Measurements from ENCODE around the gene ECEL1.

Gene ECEL1

DNA sequence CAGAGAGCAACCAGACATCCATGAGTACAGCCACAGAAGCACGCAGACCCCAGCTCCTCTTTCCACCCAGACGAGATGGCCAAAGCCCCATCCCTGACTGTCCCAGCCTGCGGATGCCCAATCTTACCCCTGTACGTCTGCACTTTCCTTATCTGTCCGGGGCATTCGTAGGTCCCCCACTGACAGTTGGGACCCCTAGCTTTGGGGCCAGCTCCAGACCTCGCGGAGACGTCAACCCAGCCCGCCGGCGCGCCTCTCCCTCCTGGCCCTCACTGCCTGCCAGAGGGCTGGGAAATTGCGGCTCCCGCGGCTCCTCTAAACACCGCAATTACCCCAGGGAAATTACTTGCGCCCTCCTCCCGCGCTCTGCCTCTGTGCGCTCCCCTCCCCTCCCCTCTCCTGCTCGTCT, 2.3 kb downstream of the ECEL1 start:
- no peak for DNase-seq

DNA sequence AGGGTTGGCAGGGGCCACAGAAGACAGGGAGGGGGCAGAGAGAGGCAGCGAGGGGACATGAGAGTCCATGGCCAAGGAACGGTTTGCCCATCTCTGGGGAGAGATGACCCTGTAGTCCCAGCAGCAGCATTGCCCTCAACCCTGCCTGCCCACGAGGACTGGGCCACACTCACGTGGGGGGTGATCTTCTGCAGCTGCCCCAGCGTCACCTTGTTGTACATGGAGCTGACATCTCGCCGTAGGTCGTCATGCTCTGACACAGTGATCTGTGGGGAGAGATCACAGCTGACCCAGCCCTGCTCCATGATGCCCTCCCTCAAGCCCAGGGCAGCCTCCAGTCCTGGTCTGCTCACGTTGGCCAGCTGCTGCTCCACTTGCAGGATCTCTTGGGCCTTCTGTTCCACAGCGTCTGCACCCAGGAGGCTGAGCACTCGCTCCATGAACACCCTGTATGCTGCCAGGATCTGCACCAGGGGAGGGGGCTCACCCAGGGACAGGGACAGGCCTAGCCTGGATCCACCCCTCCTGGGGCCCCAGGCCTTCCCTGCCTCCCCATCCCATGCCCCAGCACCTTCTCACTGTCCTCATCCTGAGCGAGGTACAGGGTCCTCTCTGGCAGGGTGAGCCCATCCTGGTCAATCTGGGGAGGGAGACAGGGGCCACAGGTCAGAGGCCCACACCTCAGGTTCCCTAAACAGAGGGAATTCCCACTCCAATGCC, 2.8 kb downstream of the ECEL1 start:
- no peak for DNase-seq

DNA sequence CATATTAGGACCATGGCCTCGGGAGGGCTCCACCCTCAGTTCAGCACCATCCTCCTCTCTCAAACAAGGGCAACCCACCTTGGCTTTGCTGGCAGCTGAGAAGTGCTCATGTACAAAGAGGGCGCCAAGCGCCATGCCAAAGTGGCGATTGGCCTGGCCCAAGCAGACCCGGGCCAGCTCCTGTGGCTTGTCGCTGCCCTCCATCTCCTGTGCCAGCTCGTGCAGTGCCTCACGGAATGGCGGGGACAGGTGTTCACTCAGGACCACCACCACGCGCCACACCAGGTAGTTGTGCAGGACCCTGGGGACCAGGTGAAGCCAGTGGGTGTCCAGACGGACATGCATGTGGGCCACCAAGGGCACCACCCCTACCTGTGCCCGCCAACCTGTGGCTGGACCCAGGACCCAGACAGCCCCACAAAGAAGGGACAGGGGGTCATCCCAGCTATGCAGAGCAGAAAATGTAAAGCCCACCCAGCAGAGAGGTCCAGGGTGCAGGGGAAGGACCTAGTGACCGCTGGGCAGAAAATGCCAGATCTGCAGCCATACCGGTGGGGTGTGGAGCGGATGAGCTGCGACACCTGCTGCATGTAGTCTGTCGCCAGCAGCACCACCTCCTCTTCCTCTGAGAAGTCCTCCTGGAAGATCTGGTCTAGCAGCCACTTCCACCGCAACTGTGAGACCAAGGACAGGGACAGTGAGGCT, 3.6 kb downstream of the ECEL1 start:
- no peak for DNase-seq

DNA sequence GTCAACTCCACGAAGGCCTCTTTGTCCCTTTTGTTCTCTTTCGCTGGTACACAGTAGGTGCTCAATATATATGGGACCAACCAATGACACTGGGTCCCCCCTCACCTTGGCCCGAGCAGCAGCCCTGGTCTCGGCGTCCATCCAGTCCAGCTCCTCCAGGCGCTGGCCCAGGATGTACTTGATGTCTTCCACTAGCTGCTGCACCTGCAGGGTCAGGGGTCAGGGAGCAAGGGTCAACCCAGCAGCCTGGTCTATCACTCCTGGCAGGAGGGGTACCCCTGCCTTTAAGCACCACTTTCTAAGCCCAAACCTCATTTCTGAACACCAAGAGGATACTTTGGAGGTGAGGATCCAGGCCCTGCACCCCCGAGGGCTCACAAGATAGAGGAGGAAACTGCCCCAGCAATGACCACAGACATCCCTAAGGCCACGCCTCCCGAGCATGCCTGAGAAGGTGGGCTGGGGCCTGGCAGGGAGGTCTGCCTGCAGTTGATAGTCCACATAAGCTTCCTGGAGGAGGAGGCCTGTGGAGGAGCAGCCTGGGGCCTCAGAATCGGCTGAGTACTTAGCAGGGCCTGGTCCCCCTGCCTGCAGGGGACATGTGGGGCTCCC, 4.2 kb downstream of the ECEL1 start:
- DNase-seq: no peak

DNA sequence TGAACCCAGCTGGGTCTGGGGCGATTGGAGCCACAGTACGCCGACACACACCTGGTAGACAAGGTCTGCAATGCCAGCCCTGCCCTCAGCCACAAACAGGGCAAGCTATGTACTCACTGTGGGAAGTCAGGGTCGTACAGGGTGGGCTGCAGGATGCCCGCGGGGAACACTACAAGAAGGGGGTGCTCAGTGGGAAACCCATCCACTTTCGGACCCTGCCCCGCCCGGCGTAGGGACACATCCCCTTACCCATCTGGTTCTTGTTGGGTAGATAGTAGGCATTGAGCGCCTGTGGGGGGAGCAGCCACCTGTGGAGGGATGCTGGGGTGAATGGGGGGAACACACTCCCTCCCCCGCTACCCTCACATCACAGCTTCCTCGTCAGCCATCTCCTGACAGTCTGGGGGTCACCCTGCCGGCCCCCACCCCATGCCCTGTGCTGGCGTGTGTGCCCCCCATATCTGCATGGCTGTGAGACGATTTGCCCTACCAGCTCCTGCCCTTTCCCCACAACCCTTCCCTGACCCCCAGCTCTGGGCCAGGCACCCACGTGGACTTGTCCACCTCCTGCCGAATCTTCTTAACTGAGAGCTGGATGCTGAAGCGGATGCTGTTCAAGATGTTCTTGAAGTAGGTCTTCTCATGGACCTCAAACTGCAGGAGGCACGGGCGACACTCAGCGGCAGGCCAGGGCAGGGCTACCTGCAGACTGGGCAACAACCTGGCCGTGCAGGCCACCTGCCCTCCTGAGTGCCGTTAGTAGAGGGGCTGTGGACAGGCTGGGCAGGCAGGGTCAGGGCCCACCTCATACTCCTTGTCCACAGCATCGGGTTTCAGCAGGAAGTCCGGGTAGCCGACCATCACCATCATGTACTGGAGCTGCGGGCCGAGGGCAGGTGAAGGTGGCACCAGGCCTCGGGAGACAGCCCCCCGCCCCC, 5.1 kb downstream of the ECEL1 start:
- no peak for DNase-seq

DNA sequence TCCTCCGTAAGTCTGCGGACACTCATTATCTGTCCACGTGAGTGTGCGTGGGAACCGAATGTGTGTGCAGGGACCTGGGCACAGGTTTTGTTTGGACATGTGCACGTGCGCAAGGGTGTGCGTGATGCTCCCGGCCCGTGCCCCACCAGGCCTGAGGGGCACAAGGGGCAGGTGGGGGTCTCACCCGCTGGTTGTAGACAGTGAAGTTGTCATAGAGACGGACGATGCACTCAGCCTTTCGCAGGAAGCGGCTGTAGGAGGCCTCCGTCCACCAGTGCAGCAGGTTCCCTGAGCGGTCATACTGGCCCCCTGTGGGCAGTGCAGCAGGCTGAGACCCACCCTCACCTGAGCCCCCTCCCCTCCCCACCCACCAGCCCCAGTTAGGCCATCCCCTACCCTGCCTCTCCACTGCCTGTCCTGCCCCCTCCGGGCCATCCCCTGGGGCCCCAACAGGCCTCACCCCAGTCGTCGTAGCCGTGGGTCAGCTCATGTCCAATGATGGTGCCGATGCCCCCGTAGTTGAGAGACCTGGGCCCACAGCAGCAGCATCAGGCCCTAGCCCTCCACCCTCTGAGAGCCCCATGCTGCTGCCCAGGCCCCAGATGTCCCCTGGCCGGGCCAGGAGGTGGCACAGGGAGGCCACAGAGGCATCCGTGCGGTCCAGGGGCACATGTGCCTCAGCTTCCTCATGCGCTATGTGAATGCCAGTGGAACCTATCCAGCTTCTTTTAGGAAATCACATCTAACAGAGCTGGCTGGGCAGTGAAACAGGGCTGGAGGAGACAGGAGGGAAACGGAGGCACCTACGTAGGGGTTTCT, 6.1 kb downstream of the ECEL1 start:
- no peak for DNase-seq

DNA sequence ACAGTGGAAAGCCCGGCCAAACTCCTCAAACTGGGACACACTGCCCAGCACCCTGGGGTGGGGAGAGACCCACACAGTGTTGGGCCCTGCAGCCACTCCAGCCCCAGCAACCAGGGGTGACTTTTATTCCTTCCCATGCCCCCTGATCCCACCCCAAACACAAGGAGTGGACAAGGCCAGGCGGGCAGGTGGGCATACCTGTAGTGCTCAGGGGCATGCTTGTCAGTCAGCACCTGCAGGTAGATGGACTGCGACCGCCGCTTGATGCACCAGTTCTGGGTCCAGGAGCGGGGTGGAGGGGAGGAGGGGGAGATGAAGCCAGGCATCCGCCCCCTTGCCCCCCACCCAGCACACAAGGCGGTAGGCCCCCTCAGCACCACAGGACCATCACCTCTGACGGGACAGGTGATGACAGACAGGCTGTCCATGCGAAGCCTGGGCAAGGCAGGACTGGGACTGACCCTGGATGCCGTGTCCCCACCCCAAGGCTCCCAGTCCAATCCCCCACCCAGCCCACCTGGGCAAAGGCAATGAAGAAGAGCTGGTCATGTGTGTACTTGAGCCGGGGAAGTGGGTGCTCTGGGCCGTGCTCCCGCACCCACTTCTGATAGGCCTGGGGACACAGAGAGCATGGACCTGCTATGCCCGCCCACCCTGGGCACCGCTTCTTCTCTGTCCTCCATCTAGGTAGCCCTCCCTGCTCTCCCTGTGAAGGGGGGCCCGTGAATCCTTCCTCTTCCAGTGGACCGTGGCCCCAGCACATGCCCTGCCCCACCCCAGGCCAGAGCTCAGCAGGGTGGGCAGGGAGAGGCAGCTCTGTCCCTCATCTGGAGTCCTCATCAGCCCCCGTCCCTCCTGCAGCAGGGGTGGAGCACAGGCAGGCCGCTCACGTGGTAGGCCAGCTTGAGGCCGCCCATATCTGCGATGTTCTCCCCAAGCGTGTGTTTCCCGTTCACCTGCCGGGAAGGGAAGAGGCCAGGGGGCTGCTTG, 7.1 kb downstream of the ECEL1 start:
- no peak for DNase-seq

DNA sequence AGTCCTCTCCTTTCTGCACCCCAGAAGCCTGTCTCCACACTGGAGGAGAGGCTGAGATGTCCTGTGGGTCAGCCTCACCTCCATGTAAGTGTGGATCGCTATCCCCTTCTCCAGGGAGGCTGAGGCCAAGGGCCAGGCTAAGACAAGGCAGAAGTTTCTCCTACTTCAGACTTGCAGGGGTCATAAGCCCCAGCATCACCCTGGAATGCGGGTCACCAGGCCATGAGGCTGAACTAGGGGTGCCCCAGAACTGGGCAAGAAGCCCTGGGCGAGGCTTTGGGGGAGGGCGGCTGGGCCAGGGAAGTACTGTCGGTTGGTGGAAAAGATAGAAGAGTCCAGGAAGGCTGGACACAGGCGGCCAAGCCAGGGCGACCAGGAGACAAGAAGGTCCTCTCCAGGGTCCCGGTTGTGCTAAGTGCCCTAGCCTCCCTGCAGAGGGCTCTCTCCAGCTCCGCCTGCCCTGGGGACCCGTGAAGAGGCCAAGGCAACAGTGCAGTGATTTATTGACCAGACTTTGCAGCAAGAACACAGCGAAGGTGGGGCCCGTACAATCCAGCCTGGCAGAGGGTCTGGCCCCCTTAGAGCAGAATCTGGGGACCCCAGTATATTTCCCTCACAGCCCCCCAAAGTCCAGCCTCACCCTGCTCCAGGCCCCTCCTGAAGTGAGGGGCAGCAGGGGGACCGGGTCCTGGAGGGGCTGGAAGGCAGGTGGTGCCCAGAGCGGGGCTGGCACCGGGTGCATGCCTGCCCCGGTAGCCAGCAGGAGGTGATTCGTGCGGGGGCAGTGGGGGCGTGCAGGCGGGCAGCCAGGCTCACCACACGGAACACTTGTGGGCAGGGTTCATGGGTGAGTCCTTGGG, 8.1 kb downstream of the ECEL1 start:
- no peak for DNase-seq

DNA sequence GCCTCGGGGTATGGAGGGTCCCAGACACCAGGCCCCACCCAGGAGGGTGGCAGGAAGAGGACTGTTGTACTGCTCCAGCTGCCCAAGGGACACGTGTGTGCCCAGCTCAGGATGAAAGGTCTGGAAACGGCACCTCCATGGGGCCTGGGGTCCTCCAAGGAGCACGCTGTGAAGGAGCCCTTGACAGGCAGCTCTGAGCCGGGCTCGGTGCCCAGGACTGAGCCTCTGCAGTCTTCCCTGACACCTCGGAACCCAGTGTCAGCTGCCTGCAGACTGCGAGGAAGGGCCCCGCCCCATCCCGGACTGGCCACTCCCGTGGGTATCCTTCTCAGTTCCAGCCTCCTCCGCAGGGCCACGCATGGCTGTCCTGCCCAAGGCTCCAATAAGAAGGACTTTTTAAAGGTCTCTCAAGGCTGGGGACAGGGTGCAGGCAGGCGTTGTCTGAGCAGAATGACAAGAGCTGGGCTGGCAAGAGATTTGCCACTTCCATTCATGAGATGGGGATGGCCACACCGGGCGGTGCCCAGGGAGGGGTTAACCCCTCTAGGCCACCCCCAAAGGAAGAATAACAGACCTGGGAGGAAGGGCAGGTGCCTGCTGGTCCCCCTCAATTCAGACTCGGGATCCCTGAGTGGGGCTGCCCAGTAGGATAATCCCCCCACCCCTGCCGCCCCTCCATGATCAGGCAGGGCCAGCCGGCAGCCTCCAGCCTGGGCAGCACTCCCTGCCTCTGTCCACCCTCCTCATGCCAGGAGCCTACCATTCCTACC, 8.9 kb downstream of the ECEL1 start:
- no peak for DNase-seq

DNA sequence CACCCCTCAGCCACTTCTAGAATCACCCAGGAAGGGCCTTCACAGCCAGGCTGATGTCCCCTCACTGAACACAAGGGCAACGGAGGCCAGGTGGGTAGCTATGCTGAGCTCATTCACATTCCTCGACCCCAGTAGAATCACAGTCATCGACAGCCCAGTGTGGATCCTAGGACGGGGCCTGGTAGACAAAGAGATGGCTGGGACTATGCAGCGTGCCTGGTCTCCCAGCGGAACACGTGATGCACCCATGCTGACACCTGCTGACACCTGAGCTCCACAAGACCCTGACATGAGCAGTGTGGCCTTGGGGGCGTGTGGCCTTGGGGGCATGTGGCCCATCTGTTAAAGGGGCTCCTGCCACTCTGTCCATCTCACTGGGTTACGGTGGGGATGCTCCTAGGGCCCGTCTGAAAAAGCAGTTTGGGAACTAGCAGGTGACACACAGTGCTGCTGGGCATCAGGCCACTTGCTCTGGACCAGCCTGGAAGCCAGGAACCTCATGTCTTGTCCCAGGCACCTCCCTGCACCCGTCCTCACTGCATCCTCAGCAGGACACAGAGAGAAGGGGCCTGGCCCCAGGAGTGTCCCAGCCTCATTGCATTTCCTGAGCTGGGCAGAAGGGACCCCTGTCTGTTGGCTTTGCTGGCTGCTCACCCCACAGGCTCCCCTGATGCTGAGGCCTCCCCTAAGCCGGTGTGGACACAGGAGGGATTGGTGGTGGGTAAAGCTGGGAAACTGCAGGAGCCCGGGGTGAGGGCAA, 9.7 kb downstream of the ECEL1 start:
- DNase-seq: no peak

DNA sequence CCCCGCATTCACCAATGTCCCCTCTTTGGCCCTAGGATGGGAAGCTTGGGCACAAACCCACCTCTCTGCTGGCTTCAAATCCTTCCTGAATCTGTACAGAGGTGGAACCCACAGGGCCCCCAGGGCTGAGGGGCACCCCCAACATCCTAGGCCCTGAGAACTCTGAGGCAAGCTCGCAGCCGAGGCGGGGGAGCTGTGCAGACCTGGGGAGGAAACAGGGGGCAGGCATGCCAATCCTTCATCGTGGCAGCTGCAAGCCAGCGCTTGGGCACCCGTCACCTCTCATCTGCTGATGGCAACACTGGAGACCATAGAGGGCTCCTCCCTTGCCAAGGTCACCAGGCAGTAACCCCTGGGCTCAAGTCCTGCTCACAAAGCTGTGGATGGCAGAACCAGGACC, 10.8 kb downstream of the ECEL1 start:
- DNase-seq: no peak

DNA sequence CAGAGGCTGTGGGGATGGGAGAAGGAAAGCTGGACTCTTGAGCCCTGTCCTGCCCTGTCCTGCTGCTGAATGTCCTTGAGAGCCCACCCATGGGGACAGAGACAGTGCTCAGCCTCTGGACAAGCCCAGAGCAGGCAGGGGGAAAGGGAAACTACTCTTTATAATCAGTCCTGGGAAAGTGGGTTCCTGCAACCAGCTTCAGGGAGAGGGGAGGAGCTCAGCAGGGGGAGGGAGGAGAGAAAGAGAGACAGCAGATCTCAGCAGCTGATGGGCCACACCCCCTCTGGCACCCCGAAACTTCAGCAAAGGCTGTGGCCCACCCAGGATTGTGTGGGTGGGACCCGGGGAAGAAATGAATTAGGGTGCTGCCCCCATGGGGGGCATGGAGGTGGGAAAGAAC, 11.6 kb downstream of the ECEL1 start:
- DNase-seq: no peak

DNA sequence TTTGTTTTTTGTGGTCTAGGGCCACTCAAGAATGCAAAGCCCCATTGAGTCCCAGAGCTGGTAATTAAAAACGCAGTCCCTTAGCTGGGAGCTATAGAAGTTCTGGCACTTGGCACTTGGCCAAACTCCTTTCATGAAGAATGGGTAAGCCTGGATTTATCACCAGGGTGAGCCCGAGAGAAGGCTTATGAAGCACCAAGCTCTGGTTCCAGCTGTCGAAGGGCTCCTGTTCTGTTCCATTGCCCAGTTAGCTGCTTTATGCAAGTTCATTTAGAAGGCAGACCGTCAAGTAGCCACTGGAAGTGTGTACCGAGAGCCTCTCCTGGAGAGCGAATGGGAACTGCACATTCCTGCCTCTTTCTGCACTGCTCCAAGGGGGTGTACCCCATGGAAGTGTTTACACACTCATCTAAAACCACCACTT, 14.2 kb downstream of the ECEL1 start:
- DNase-seq: peak; percentile 31

DNA sequence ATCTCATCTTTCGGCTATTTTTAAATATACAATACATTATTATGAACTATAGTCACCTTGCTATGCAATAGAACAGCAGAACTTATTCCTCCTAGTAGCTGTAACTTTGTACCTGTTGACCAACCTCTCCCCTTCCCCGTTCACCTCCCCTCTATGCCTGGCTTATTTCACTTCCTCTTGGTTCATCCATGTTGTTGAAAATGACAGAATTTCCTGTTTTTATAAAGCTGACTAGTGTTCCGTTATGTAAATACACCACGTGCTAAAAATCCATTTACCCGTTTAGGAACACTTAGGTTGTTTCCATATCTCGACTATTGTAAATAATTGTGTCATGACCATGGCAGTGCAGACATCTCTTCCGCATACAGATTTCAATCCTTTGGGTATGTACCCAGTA, 21.4 kb downstream of the ECEL1 start:
- DNase-seq: no peak

DNA sequence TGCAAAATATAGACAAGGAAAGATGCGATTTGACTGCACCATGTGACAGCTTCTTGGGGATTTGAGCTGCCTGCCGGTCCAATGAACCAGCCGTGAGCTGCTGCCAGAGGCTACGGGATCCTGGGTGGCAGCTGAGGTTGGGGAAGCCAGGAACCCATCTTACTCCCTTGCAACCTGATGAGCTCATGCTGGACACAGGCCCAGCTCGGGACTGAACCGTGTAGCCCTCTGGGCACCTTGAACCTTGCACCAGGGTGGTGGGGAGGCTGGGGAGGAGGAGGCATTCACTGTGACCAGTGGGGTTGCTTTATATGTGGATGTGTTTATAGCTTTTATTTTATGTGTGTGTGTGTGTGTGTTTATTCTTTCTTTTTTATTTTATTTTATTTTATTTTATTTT, 22.6 kb downstream of the ECEL1 start:
- no peak for DNase-seq

DNA sequence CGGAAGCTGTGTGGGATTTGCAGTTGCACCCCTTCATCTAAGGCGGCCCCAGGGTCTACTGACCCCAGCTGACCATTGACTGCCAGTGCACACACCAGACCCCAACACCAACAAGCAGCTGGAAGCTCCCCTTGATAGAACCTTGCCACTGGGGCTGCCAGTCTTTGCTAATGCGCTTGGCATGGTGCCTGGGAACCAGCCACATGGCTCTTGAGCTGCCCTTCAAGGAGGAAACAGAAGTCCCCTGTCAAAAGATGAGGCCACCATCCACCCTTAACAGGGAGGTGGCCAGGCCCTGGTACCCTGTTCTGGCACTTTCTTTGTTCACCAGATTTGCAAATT, 23.1 kb downstream of the ECEL1 start:
- DNase-seq: no peak

DNA sequence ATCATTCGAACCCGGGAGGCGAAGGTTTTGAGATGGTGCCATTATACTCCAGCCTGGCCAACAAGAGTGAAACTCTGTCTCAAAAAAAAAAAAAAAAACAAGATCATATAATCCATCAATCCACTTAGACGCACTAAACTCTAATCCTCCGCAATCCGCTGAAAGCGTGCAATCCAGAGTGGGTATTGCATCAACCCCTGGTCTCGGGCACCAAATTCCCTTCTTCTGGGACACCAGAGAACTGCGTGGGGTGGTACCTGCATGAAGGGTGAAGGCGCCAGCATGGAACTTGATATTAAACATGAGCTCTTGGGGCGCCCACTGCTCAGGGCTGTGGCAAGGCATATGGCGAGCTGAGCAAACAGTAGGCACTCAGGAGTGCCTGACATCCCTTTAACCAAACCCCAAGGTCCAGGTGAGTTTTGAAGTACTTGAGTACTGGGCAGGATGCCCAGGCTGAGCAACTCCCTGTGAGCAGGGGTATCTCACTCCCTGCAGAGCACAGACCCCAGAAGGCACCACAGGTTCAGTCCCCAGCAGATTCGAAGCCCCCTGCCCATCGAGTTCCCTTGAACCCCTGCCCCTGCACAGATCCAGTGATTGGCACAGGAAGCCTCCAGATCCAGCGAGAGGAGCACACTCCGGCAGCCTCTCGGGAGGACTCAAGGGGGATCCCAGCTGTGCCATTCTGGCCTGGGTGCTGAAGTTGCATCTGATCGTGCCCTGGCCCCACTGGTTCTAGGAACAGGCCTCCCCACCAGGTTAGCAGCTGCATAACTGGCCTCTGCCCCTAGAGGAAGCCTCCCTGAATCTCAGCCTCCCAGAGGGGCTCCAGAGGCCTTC, 23.7 kb downstream of the ECEL1 start:
- no peak for DNase-seq

Measured in right kidney (tissue), 1 donor.